ENCODE measurements around the gene DEFB131B.

The DEFB131B gene

GRCh38 chr11:71933141-71933933 lies 55.1 kb downstream of the DEFB131B start:
- Histone ChIP-seq H3K4me1 (ENCODE audit: insufficient read depth, low read length) (peaks cover 6% of the 10 kb centered on the region; the same call in 1 of the 2 replicates), H3K36me3 (ENCODE audit: insufficient read depth, low read length) (peaks cover 5% of the 10 kb centered on the region; the same call in 1 of the 2 replicates), H3K9me3 (ENCODE audit: insufficient read depth, low read depth, low read length) (no peaks in the 10 kb centered on the region), H3K9ac (ENCODE audit: low read depth, low read length) (no peak overlapping the region), H3K4me3 (ENCODE audit: low read length) (no peak overlapping the region), H3K27ac (ENCODE audit: low read depth, low read length) (no peak overlapping the region), H3K27me3 (ENCODE audit: insufficient read depth, low read length) (no peaks in the 10 kb centered on the region)
- WGBS = 95% methylated on average over 4 of the region's 4 CpGs
